Measurements from ENCODE around the gene AK4. TPM values are rescaled to one million over a fixed set of nuclear protein-coding genes. Genes with fewer than 3 reads are reported as not detected.

Gene AK4
- total RNA-seq, 1 experiment from 2014 or later: 17.6 TPM

GRCh38 chr1:65165269-65165993 lies 17.4 kb downstream of the AK4 start:
- Histone ChIP-seq H3K27ac (no peak overlapping the region), H3K79me2 (ENCODE audit: low read depth) (peaks cover 48% of the 10 kb centered on the region)

GRCh38 chr1:65166572-65167305 lies 18.7 kb downstream of the AK4 start:
- no peak for TF ChIP-seq EZH2 (IDR thresholded peaks at IDR 0.05; ENCODE audit: low read depth)
- no peak for TF ChIP-seq CTCF (conservative IDR thresholded peaks at IDR 0.05)
- Histone ChIP-seq H3K4me2 (no peak overlapping the region), H3F3A (ENCODE audit: insufficient read depth, low read depth) (peaks cover 11% of the 10 kb centered on the region), H3K27me3 (ENCODE audit: insufficient read depth, low read depth) (no peaks in the 10 kb centered on the region), H3K36me3 (ENCODE audit: low read depth) (no peaks in the 10 kb centered on the region), H3K9me2 (ENCODE audit: insufficient read depth) (no peaks in the 10 kb centered on the region; the same call in 1 of the 2 replicates), H3K4me3 (no peak overlapping the region), H3K9me3 (ENCODE audit: insufficient read depth, low read depth) (no peaks in the 10 kb centered on the region), H3K79me2 (ENCODE audit: low read depth) (peaks cover 48% of the 10 kb centered on the region), H4K20me1 (ENCODE audit: insufficient read depth) (no peaks in the 10 kb centered on the region), H2AFZ (no peak overlapping the region), H3K4me1 (replicated peaks; ENCODE audit: insufficient read depth) (peaks cover 21% of the 10 kb centered on the region), H3K27ac (no peak overlapping the region)
- DNase-seq: no peak
- CTCF ChIA-PET: no interaction called here
- intact Hi-C loops (cut with micrococcal nuclease; ENCODE audit: unreplicated experiment): no loop called here
- POLR2A ChIA-PET (ENCODE audit: unreplicated experiment): no interaction called here
- BruUV-seq (replicated peaks): no TSS peak

More at GRCh38 chr1:65165269-65165993, 17.4 kb downstream of the AK4 start:
- peaks cover 8% of the 10 kb centered on the region for H3F3A ChIP-seq (ENCODE audit: insufficient read depth, low read depth)
- H3K4me2 ChIP-seq: no peak overlapping the region
- ChIA-PET CTCF (interaction anchor here (0.6 kb wide), 2 partner anchors 14 to 24 kb away, joined by 3 to 6 read pairs; no protein-coding TSS in a partner anchor), POLR2A (ENCODE audit: unreplicated experiment) (no interaction called here)
- peaks cover 15% of the 10 kb centered on the region for H3K4me1 ChIP-seq (replicated peaks; ENCODE audit: insufficient read depth)
- no peaks in the 10 kb centered on the region; the same call in 1 of the 2 replicates for H4K20me1 ChIP-seq (ENCODE audit: insufficient read depth)
- no TSS peak for BruUV-seq (replicated peaks)
- TF ChIP-seq EZH2 (IDR thresholded peaks at IDR 0.05; ENCODE audit: low read depth) (no peak), CTCF (conservative IDR thresholded peaks at IDR 0.05) (no peak)
- no peaks in the 10 kb centered on the region for H3K9me3 ChIP-seq (ENCODE audit: insufficient read depth, low read depth)
- no peaks in the 10 kb centered on the region for H3K36me3 ChIP-seq (ENCODE audit: low read depth)
- no peak for DNase-seq
- H3K4me3 ChIP-seq: no peak overlapping the region
- H3K27me3 ChIP-seq (ENCODE audit: insufficient read depth, low read depth): no peaks in the 10 kb centered on the region
- intact Hi-C loops (cut with micrococcal nuclease; ENCODE audit: unreplicated experiment): no loop called here
- no peaks in the 10 kb centered on the region; the same call in 1 of the 2 replicates for H3K9me2 ChIP-seq (ENCODE audit: insufficient read depth)
- H2AFZ ChIP-seq: no peak overlapping the region

GRCh38 chr1:65167586-65168242 lies 19.7 kb downstream of the AK4 start:
- CTCF ChIA-PET: no interaction called here

More at GRCh38 chr1:65167586-65168242, 19.7 kb downstream of the AK4 start:
- Histone ChIP-seq H3K27me3 (ENCODE audit: insufficient read depth, low read depth) (no peaks in the 10 kb centered on the region), H3K9me2 (ENCODE audit: insufficient read depth) (no peaks in the 10 kb centered on the region), H3K36me3 (ENCODE audit: low read depth) (no peaks in the 10 kb centered on the region), H3F3A (ENCODE audit: insufficient read depth, low read depth) (peaks cover 11% of the 10 kb centered on the region), H4K20me1 (ENCODE audit: insufficient read depth) (no peaks in the 10 kb centered on the region), H2AFZ (no peak overlapping the region), H3K4me2 (no peak overlapping the region), H3K4me3 (no peak overlapping the region), H3K4me1 (replicated peaks; ENCODE audit: insufficient read depth) (peaks cover 23% of the 10 kb centered on the region), H3K79me2 (ENCODE audit: low read depth) (peaks cover 54% of the 10 kb centered on the region), H3K9me3 (ENCODE audit: insufficient read depth, low read depth) (no peaks in the 10 kb centered on the region), H3K27ac (no peak overlapping the region)
- POLR2A ChIA-PET (ENCODE audit: unreplicated experiment): interaction anchor here (0.6 kb wide), 2 partner anchors 116 to 267 kb away, joined by 6 to 14 read pairs; no protein-coding TSS in a partner anchor
- no TSS peak for BruUV-seq (replicated peaks)
- no peak for TF ChIP-seq EZH2 (IDR thresholded peaks at IDR 0.05; ENCODE audit: low read depth)
- TF ChIP-seq CTCF (conservative IDR thresholded peaks at IDR 0.05): no peak
- DNase-seq: no peak
- intact Hi-C loops (cut with micrococcal nuclease; ENCODE audit: unreplicated experiment): no loop called here

Data from PC-9 (cell line).